Stimulated activated CD4-positive, alpha-beta T cell treated with anti-CD3 and anti-CD28 coated beads, Interleukin-4, amount 100 ng/mL, for 48 hours (primary cell): Measurements from ENCODE around the gene CFAP97D2.

Source experiments
- DNase-seq, 2 donors: peaks; one replicate each; pipeline ENCODE4 v3.0.0-alpha.2; 2020; ENCODE audit warnings: low read depth in 2 of 2

CFAP97D2 gene

GRCh38 chr13:114268344-114269280 lies 89.6 kb downstream of the CFAP97D2 start:
- DNase-seq = no peak

- no peak for DNase-seq
Observed at GRCh38 chr13:114269281-114269770, 90.3 kb downstream of the CFAP97D2 start.
